PFSK-1 (cell line): Measurements from ENCODE around the gene SLC6A11.

Source experiments
- POLR2AphosphoS5 ChIP-seq: IDR thresholded peaks from 2 replicates; pipeline ENCODE4 v1.6.1; 2012; ENCODE audit warnings: low read depth, mild to moderate bottlenecking, control low read depth, low read length, moderate library complexity
- REST ChIP-seq, 2 experiments: IDR thresholded peaks; 2 replicates each; pipeline versions ENCODE4 v1.6.1 to v1.8.0; 2011 to 2012; ENCODE audit warnings: low read depth in 2 of 2, low read length in 2 of 2, control low read depth in 1 of 2, inconsistent platforms in 1 of 2, mild to moderate bottlenecking in 1 of 2, moderate library complexity in 1 of 2; ENCODE audit not compliant: insufficient read depth in 1 of 2
- SIN3A ChIP-seq: IDR thresholded peaks from 2 replicates; pipeline ENCODE4 v1.6.1; 2012; ENCODE audit warnings: mild to moderate bottlenecking, low read length, moderate library complexity, borderline replicate concordance; ENCODE audit not compliant: insufficient read depth
- TAF1 ChIP-seq: IDR thresholded peaks from 2 replicates; pipeline ENCODE4 v1.6.1; 2012; ENCODE audit warnings: low read length, control low read depth, borderline replicate concordance; ENCODE audit not compliant: insufficient read depth

- TF ChIP-seq TAF1: no peak
- no peak for TF ChIP-seq POLR2AphosphoS5
- TF ChIP-seq SIN3A: no peak
- TF ChIP-seq REST (IDR thresholded peaks at IDR 0.05; ENCODE audit: insufficient read depth in 1 of 2, low read depth in 2 of 2, low read length in 2 of 2): no peak
These were observed 152.4 kb downstream of the SLC6A11 start for GRCh38 chr3:10968401-10968800.
